Raji (cell line): ENCODE measurements around the gene DCUN1D1.

Experiments used
- POLR2A ChIP-seq: IDR thresholded peaks from 2 replicates; pipeline ENCODE4 v1.6.1; 2011; ENCODE audit warnings: low read depth, low read length, control low read depth; ENCODE audit not compliant: insufficient read depth

DCUN1D1 gene

DNA sequence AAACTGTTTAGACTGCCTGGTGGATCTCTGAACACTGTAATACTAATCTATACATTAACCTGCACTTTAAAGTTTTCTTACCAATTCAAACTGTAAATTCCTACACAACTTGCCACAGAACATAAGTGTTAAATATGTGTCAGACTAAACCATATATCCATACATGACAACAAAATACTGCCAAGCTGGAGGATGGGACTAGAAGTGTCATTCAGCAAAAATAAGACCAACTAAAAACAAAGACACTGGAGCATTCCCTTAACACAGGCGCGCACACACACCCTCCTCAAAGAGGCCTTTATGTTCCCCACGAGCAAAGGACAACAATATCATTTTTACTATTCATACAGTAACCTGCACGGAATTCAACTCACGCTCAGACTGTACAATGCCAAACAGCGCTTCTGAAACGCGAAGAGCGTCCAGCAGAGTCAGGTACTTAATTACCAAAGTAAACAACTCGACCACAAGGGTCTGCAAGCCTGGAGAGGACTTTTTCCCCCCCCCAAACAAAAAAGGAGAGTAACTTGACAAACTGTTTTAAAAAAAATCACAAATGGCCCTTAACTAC, 1.1 kb downstream of the DCUN1D1 start:
- TF ChIP-seq POLR2A = no peak

DNA sequence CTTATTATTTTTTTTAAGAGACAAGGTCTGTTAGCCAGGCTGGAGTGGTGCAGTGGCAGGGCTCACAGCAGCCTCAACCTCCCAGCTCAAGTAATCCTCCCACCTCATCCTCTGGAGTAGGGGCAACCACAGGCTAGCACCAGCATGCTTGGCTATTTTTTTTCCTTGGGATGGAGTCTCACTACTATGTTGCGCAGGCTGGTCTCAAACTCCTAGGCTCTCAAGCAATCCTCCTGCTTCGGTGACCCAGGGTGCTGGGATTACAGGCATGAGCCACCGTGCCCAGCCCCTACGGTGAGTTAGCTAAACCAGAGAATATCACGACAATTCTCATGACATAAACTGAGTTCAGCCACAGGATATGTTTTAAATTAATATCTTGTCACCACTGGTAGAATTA, 2.0 kb downstream of the DCUN1D1 start:
- TF ChIP-seq POLR2A = no peak

DNA sequence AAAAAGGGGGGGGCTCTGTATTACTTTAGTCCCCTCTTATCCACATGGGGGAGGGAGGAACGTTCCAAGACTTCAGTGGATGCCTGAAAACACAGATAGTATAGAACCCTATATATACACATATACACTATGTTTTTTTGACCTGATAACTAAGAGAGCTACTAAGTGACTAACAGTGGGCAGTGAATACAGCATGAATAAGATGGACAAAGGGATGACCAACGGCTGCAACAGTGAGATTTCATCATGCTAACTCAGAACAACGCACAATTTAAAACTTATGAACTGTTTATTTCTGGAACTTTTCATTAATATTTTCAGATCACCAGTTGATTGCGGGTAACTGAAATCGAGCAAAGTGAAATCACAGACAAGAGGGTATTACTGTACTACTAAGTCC, 7.3 kb downstream of the DCUN1D1 start:
- TF ChIP-seq POLR2A = no peak

DNA sequence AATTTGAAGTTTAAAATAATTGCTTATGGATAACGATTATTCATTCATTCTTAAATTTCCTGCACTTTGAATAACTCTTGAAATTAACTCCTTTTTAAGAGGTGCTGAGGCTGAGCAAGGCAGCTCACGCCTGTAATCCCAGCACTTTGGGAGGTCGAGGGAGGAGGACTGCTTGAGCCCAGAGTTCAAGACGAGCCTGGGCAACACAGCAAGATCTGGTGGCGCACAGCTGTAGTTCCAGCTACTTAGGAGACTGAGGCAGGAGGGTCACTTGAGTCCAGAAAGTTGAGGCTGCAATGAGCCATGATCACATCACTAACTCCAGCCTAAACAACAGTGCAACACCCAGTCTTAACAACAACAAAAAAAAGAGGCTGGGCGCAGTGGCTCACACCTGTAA, 8.0 kb downstream of the DCUN1D1 start:
- no peak for TF ChIP-seq POLR2A

DNA sequence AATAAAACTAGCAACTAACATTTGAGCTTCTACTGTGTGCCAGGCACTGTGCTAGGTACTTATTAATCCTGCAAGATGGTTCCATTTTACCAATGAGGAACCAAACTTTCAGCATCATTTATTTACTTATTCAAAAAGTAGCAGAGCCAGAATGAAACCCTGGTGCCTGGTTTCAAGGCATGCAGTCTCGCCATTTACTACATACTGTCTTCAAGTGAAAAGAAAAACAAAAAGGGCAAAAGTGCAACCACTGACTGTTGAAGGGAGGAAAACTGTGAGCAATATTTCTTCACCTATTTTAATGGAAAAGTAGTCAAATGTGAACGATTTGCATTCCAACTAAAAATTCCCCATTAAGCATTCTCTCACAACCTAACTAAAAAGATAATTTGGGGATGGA, 8.7 kb downstream of the DCUN1D1 start:
- TF ChIP-seq POLR2A = no peak

DNA sequence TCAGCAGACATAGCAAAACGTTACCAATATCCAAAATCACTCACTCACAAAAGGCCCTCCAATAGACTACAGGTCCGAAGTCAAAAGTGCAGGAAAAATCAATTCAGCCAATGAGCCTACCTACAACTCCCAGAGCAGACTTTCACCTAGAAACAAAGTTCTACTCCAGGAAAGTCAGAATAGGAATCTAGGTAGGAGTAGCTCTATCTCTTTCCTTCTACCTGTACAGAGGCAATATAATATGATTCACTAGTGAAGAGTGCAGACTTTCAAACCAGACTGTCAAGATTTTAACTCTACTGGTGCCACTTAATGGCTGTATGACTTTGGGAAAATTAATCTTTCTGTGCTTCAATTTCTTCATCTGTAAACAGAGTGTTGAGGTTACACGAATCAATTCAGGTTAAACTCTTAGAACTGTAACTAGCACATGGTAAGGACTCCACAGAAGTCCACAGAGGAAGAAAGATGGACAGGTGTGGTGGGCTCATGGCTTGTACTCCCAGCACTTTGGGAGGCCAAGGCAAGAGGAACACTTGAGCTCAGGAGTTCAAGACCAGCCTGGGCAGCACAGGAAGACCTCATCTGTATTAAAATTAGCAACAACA, 9.4 kb downstream of the DCUN1D1 start:
- TF ChIP-seq POLR2A = no peak

DNA sequence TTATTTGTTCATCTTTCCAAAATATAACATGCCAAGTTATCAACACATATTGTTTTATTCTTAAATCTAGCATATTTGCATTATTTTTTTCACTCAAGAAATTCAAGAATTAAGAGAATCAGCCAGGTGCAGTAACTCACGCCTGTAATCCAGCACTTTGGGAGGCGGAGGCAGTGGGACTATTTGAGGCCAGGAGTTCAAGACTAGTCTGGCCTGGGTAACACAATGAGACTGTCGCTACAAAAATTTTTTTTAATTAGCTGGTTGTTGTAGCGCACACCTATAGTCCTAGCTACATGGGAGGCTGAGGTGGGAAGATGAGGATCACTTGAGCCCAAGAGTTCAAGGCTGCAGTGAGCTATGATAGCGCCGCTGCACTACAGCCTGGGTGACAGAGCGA, 10.5 kb downstream of the DCUN1D1 start:
- TF ChIP-seq POLR2A = no peak

DNA sequence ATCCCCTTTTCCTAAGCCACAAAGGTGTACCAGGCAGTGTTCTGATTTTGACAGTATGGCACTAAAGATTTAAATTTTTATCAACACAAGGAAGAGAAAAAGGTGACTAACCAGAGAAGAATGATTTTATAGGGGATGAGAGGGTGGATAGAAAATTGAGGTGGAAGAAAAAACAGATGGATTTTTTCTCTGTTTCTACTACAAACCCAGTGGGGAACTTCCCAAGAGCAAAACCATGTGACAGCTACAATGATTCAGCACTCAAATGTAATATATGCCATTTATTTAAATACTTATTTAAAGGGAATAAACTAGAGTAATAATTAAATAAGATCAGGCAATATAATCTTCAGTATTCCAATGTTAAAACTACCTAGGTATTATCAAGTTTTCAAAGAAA, 11.1 kb downstream of the DCUN1D1 start:
- TF ChIP-seq POLR2A = no peak

DNA sequence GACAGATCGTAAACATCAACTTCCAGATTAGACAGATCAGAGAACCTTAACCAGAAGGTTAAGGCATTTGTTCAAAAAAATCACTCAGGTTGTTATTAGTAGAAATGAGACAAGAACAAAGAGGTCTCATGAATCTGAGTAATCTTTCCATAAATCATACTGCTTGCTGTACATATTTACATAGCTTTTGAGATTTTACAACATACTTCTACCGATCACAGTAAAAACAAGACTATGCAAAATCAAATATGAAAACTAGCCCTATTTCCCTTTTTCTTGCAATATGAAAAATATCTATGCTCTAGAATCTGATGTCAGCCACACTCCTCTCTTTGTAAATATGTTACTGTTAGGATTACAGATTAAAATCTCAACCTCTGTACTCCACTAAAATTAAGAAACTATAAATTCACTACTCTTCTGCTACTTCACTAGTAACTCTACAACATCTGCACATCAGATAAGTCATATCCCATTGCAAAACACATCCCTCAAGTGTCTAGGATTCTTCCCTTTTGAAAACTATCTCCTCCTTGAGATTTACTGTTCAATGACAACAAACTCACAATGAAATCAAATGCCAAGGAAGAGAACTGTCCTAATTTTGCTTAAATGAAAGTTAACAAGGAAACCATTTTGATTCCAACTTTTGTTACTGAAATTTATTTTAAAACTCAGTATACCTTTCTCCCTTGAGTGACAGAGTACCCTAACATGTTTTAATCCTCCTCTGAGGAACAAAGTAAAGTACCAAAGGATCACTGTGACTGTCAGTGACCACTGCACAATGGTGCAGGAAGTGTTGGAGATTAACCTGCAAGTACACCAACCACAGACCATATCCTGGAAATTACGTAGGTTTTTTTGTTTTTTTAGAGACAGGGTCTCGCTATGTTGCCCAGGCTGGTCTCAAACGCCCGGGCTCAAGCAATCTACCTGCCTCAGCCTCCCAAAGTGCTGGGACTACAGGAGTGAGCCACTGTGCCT, 12.8 kb downstream of the DCUN1D1 start:
- no peak for TF ChIP-seq POLR2A

DNA sequence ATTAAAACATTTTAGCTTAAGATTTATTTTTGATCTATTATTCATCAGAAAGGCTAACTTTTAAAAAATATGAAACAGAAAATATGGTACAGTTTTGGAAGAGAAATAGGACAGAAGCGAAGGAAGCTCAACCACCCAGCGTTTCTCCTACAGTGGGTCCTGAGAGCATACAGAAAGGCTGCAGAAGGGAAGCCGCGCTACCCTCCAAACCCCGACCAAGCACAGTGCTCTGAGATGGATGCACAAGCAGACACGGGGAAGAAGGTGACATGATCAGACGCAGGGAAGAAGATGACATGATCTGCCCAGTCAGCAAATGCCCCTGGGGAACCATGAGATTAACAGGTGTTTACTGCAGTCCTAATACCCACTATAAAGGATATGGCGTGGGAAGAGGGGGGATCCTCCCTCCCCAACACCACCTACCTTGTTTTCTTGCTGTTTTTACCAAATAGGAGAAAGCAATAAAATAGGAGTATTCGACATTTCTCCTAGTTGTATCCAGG, 14.4 kb downstream of the DCUN1D1 start:
- TF ChIP-seq POLR2A = no peak

DNA sequence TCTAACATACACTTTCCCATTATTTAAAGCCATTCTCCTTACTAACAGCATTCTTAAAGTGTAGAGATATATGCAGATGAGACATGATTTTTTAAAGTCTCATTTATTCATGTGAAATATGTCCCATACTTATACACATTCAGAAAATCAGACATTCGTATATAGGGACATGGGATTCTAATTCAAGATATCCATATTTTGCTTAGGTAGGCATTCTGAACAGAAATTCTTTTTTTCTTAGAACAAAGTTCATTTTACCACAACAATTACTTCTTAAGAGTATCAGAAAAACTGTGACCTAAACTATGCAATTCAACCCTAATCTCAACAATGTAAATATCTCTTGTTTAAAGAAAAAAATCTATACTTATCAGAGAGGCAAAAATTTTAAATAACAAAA, 16.2 kb downstream of the DCUN1D1 start:
- no peak for TF ChIP-seq POLR2A

DNA sequence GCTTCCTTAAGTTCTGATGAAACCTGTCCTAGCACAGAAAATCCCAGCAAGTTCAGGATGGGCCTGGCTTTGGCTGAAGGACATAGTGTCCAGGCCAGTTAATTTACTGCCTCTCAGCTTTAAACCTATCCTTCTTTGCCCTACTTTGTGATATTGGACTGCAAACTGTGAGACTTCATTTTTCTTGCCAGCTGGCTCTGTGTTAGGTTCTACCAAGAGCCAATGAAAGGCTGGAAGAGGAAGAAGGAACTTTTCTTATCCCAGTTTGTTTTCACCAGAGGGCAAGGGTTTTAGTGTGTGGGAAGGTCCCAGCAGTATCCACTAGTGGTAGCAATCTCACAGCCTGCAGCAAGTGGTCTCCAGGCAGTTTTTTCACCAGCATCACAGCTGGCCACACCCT, 18.2 kb downstream of the DCUN1D1 start:
- no peak for TF ChIP-seq POLR2A

DNA sequence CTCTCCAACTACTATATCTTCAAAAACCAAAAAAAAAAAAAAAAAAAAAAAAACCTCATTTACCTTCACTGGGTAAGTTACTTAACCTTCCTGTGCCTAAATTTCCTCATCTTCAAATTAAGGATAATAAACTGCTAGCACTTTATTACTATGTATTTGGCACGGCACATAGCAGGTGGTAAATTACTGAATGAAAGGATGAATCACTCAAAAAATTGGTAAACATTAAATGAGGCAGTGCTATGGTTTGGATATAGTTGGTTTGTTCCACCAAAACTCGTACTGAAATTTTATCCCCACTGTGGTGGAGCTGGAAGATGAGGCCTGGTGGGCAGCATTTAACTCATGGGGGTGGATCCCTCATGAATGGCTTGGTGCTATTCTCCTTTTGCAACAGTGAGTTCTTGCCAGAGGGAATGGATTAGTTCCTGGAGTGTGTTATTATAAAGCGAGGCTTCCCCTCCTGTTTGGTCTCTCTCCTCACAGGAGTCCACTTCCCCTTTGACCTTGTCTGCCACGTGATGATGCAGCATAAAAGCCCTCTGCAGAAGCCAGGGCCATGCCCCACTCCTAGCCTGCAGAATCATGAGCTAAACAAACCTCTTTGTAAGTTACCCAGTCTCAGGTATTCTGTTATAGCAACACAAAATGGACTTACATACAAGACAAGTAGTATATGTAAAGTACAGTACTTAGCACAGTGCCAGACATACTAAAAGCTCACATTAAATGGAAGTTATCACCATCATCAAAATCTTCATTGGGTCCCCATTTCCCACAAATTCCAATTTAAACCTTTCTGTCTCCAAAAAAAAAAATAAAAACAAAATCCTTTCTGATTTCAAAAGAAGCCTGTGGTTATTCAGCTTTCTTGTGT, 20.6 kb downstream of the DCUN1D1 start:
- no peak for TF ChIP-seq POLR2A

DNA sequence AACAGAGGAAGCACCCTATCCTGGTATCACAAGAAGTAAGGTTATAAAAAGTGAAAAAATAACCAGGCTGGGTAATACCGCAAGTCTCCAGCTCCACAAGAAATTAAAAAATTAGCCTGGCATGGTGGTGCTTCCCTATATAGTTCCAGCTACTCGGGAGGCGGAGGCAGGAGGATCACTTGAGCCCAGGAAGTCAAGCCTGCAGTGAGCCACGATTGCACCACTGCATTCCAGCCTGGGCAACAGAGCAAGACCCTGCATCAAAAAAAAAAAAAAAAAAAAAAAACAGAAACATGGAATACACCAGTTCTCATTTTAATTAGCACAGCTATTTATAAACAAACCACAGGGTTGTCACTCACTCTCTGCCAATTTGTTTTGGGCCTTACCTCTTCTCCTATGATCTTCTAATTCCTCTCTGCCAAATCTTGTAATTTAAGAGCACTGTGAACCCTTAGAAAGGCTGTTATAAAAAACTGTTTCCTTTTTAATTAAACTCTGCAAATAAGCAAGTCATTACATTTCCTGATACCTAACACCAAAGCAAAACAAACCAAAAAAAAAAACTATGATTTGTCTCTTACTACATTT, 22.6 kb downstream of the DCUN1D1 start:
- TF ChIP-seq POLR2A = no peak
